CD4-positive, alpha-beta memory T cell (primary cell): ENCODE measurements around the gene NKAPD1. TPM values are rescaled to one million over a fixed set of nuclear protein-coding genes. Genes with fewer than 3 reads are reported as not detected.
"Not testable (repeated sequence)": the region's sequence is repeated elsewhere in the genome, so short reads cannot be mapped to it uniquely, and the experiment has no call there.

Experiments used
- CTCF ChIA-PET: fragments of 350-600 bp; sonication (Branson Sonifier 250); formaldehyde crosslinking; loops from one replicate; lab custom pipeline; 2021; ENCODE audit warnings: inconsistent platforms; ENCODE audit not compliant: partially characterized antibody; lab: Charles Lee
- POLR2A ChIA-PET: fragments of 350-600 bp; sonication (Branson Sonifier 250); formaldehyde crosslinking; loops from one replicate; lab custom pipeline; 2021; ENCODE audit not compliant: partially characterized antibody; lab: Charles Lee
- DNase-seq, 5 donors: peaks; one replicate each; pipeline versions ENCODE4 v3.0.0 to v3.0.0-alpha.2; 2020 to 2022; ENCODE audit warnings: mixed read lengths in 1 of 5
- H3K27ac ChIP-seq: one replicate; pipeline ENCODE4 v1.7.0; 2013; ENCODE audit warnings: low read depth, low read length
- H3K27me3 ChIP-seq: 2 replicates; pipeline ENCODE4 v1.7.0; 2013; ENCODE audit warnings: mild to moderate bottlenecking, low read length, moderate library complexity; ENCODE audit not compliant: insufficient read depth
- H3K36me3 ChIP-seq: 2 replicates; pipeline ENCODE4 v1.7.0; 2013; ENCODE audit warnings: mild to moderate bottlenecking, low read length, moderate library complexity; ENCODE audit not compliant: insufficient read depth
- H3K4me1 ChIP-seq: 2 replicates; pipeline ENCODE4 v1.7.0; 2013; ENCODE audit warnings: mild to moderate bottlenecking, low read length, moderate library complexity; ENCODE audit not compliant: insufficient read depth
- H3K4me3 ChIP-seq, 2 donors: one replicate each; pipeline ENCODE4 v1.7.0; 2013; ENCODE audit warnings: low read length in 2 of 2, mild to moderate bottlenecking in 1 of 2
- H3K9me3 ChIP-seq, 2 donors: one replicate each; pipeline ENCODE4 v1.7.0; 2013; ENCODE audit warnings: low read length in 2 of 2, control low read depth in 1 of 2; ENCODE audit not compliant: control insufficient read depth in 1 of 2
- H3K27ac Mint-ChIP-seq, 7 donors: one replicate each; pipeline ENCODE4 v1.8.0; 2020 to 2021; ENCODE audit warnings: mixed read lengths in 7 of 7, mild to moderate bottlenecking in 6 of 7, inconsistent platforms in 3 of 7, moderate library complexity in 3 of 7
- H3K27me3 Mint-ChIP-seq, 2 donors: one replicate each; pipeline ENCODE4 v1.8.0; 2020 to 2021; ENCODE audit warnings: mixed read lengths in 2 of 2
- H3K36me3 Mint-ChIP-seq, 2 donors: one replicate each; pipeline ENCODE4 v1.8.0; 2020 to 2021; ENCODE audit warnings: mixed read lengths in 2 of 2, inconsistent platforms in 1 of 2, mild to moderate bottlenecking in 1 of 2
- H3K4me1 Mint-ChIP-seq, 4 donors: one replicate each; pipeline ENCODE4 v1.8.0; 2020 to 2021; ENCODE audit warnings: mixed read lengths in 4 of 4, mild to moderate bottlenecking in 1 of 4
- H3K4me3 Mint-ChIP-seq, 8 donors: one replicate each; pipeline ENCODE4 v1.8.0; 2020 to 2021; ENCODE audit warnings: mixed read lengths in 8 of 8, mild to moderate bottlenecking in 7 of 8, moderate library complexity in 6 of 8, inconsistent platforms in 3 of 8
- H3K9me3 Mint-ChIP-seq, 8 donors: one replicate each; pipeline ENCODE4 v1.8.0; 2020 to 2021; ENCODE audit warnings: mixed read lengths in 8 of 8, mild to moderate bottlenecking in 5 of 8, inconsistent platforms in 3 of 8, moderate library complexity in 1 of 8
- intact Hi-C: fragments of 100-400 bp; cut with micrococcal nuclease; formaldehyde crosslinking; loops from one replicate; pipeline ENCODE4 v1.15.1; 2023
- polyA plus RNA-seq, 2 donors: library from polyadenylated mRNA; unstranded; fragments of 300-500 nt; fragmentation: Illumina TruSeq; gene quantifications; one replicate each; pipeline ENCODE4 v1.2.3, GENCODE V29; 2021
- total RNA-seq, 2 experiments: library from RNA; stranded (reverse); gene quantifications; one replicate each; pipeline ENCODE4 v1.2.3, GENCODE V29; 2021

Gene NKAPD1
- total and polyA plus RNA-seq, 4 experiments from 2014 or later = 7.7 to 21.2 (median 17.5) TPM

GRCh38 chr11:112033902-112034301 lies 40.2 kb upstream of the NKAPD1 start:
- Mint-ChIP-seq H3K36me3 (peaks cover 36 to 59% of the 10 kb centered on the region in 2 donors), H3K9me3 (no peaks in the 10 kb centered on the region), H3K27ac (no peak overlapping the region), H3K4me3 (no peak overlapping the region), H3K27me3 (no peaks in the 10 kb centered on the region), H3K4me1 (peaks cover 1 to 14% (median 8%) of the 10 kb centered on the region in 4 donors)
- no peak overlapping the region for H3K27ac ChIP-seq
- ChIA-PET CTCF (no interaction called here), POLR2A (no interaction called here)
- H3K36me3 ChIP-seq = peaks cover 29% of the 10 kb centered on the region
- H3K4me3 ChIP-seq = no peak overlapping the region
- H3K9me3 ChIP-seq = no peaks in the 10 kb centered on the region
- no peaks in the 10 kb centered on the region for H3K4me1 ChIP-seq
- DNase-seq = no peak
- no peaks in the 10 kb centered on the region for H3K27me3 ChIP-seq
- intact Hi-C loops = no loop called here

GRCh38 chr11:112037527-112037926 lies 36.6 kb upstream of the NKAPD1 start:
- ChIA-PET POLR2A (no interaction called here), CTCF (no interaction called here)
- Histone ChIP-seq H3K9me3 (no peaks in the 10 kb centered on the region), H3K27me3 (no peaks in the 10 kb centered on the region), H3K36me3 (peaks cover 20% of the 10 kb centered on the region), H3K4me3 (no peak overlapping the region), H3K4me1 (no peaks in the 10 kb centered on the region), H3K27ac (no peak overlapping the region)
- Mint-ChIP-seq H3K27ac (no peak overlapping the region), H3K4me1 (peaks cover 4 to 10% (median 6%) of the 10 kb centered on the region in 4 donors), H3K27me3 (no peaks in the 10 kb centered on the region), H3K9me3 (no peaks in the 10 kb centered on the region), H3K36me3 (peaks cover 37 to 58% of the 10 kb centered on the region in 2 donors), H3K4me3 (no peak overlapping the region)
- no peak for DNase-seq
- intact Hi-C loops = no loop called here

GRCh38 chr11:112042161-112042960 lies 31.7 kb upstream of the NKAPD1 start:
- intact Hi-C loops = no loop called here
- Histone ChIP-seq H3K27ac (no peak overlapping the region), H3K4me3 (no peak overlapping the region), H3K36me3 (peaks cover 16% of the 10 kb centered on the region), H3K9me3 (no peaks in the 10 kb centered on the region), H3K27me3 (no peaks in the 10 kb centered on the region), H3K4me1 (no peaks in the 10 kb centered on the region)
- Mint-ChIP-seq H3K4me1 (peaks cover 0 to 11% (median 6%) of the 10 kb centered on the region in 4 donors), H3K36me3 (peaks cover 51 to 76% of the 10 kb centered on the region in 2 donors), H3K4me3 (no peak overlapping the region), H3K27ac (peak overlapping the region in 3 of 7 donors; percentile 6 to 18 (median 15)), H3K27me3 (no peaks in the 10 kb centered on the region), H3K9me3 (no peaks in the 10 kb centered on the region)
- ChIA-PET CTCF (no interaction called here), POLR2A (no interaction called here)
- no peak for DNase-seq

GRCh38 chr11:112042961-112043304 lies 31.2 kb upstream of the NKAPD1 start:
- Mint-ChIP-seq H3K27me3 (no peaks in the 10 kb centered on the region), H3K36me3 (peaks cover 57 to 76% of the 10 kb centered on the region in 2 donors), H3K9me3 (no peaks in the 10 kb centered on the region), H3K4me3 (no peak overlapping the region), H3K4me1 (peaks cover 0 to 12% (median 7%) of the 10 kb centered on the region in 4 donors), H3K27ac (peak overlapping the region in 1 of 7 donors; percentile 42)
- Histone ChIP-seq H3K4me3 (no peak overlapping the region), H3K27me3 (no peaks in the 10 kb centered on the region), H3K36me3 (peaks cover 12% of the 10 kb centered on the region), H3K9me3 (no peaks in the 10 kb centered on the region), H3K4me1 (no peaks in the 10 kb centered on the region), H3K27ac (no peak overlapping the region)
- intact Hi-C loops = no loop called here
- ChIA-PET POLR2A (no interaction called here), CTCF (no interaction called here)
- DNase-seq = no peak

- Histone ChIP-seq H3K4me1 (no peaks in the 10 kb centered on the region), H3K9me3 (no peaks in the 10 kb centered on the region), H3K4me3 (no peak overlapping the region), H3K36me3 (peaks cover 6% of the 10 kb centered on the region), H3K27ac (no peak overlapping the region), H3K27me3 (no peaks in the 10 kb centered on the region)
- no peak overlapping the region for H3K27ac Mint-ChIP-seq
- no peak for DNase-seq
- intact Hi-C loops = no loop called here
- H3K27me3 Mint-ChIP-seq = no peaks in the 10 kb centered on the region
- H3K4me1 Mint-ChIP-seq = peaks cover 6 to 12% (median 12%) of the 10 kb centered on the region in 4 donors
- H3K9me3 Mint-ChIP-seq = no peaks in the 10 kb centered on the region
- POLR2A ChIA-PET = no interaction called here
- no peak overlapping the region for H3K4me3 Mint-ChIP-seq
- CTCF ChIA-PET = no interaction called here
- peaks cover 57 to 81% of the 10 kb centered on the region in 2 donors for H3K36me3 Mint-ChIP-seq
Observed at GRCh38 chr11:112044961-112045360, 29.1 kb upstream of the NKAPD1 start.

- CTCF ChIA-PET, H3K9me3 ChIP-seq, POLR2A ChIA-PET, H3K4me3 ChIP-seq, H3K4me3 Mint-ChIP-seq, H3K27ac ChIP-seq, H3K27me3 ChIP-seq, intact Hi-C loops, H3K27ac Mint-ChIP-seq, H3K9me3 Mint-ChIP-seq, H3K4me1 ChIP-seq, H3K27me3 Mint-ChIP-seq, DNase-seq: not testable (repeated sequence)
- H3K36me3 Mint-ChIP-seq = peaks cover 63 to 85% of the 10 kb centered on the region in 2 donors
- peaks cover 12% of the 10 kb centered on the region for H3K36me3 ChIP-seq
- peaks cover 8 to 12% (median 9%) of the 10 kb centered on the region in 4 donors for H3K4me1 Mint-ChIP-seq
Observed at GRCh38 chr11:112046647-112047046, 27.5 kb upstream of the NKAPD1 start.

- H3K4me3 Mint-ChIP-seq, H3K4me1 ChIP-seq, POLR2A ChIA-PET, H3K27me3 Mint-ChIP-seq, DNase-seq, CTCF ChIA-PET, H3K4me3 ChIP-seq, H3K9me3 Mint-ChIP-seq, H3K27me3 ChIP-seq, intact Hi-C loops, H3K27ac ChIP-seq, H3K9me3 ChIP-seq: not testable (repeated sequence)
- peaks cover 6 to 10% (median 8%) of the 10 kb centered on the region in 4 donors for H3K4me1 Mint-ChIP-seq
- H3K36me3 Mint-ChIP-seq = peaks cover 73 to 85% of the 10 kb centered on the region in 2 donors
- peak overlapping the region in 1 of 7 donors; percentile 12 for H3K27ac Mint-ChIP-seq
- peaks cover 23% of the 10 kb centered on the region for H3K36me3 ChIP-seq
Observed at GRCh38 chr11:112048256-112048655, 25.8 kb upstream of the NKAPD1 start.
